ENCODE measurements around the gene GPATCH1. TPM values are rescaled to one million over a fixed set of nuclear protein-coding genes. Genes with fewer than 3 reads are reported as not detected.

Gene GPATCH1
- total RNA-seq, 1 donor from 2014 or later = 6.0 TPM

DNA sequence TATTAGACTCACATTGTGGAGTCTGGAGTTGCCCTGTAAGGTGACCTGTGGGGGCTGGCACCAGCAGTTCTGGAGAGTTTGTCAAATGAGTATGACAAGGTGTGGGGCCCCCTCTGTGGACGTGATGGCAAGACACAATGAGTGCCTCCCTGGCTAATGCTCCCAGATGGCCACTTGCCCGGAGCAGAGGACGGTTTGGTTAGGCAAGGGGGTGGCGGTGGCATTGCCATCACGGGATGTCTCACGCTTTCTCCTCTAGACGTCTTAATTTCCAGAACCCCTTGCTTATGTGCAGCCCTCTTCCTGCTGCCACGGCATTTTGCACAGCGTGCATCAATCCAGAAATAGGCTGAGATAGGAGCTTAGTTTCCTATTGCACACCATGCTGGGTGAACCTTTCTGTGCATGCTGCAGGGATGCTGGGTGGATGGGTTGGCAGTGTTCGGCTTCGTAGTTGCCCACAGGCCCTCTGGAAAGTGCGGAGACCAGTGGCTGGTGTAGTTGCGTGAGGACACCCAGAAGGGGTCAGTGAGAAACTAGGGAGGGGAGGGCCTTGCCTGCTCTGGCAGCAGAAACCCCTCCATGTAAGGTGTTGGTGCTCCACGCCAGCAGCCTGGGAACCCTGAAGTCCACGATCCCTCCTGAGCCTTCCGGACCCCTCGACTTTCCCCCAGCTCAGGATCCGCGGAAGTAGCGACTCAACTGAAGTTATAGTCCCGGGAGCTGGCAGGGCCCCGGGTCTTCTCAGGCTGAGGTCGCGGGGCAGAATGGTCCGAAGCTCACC, 95.1 kb downstream of the GPATCH1 start:
- ATAC-seq (ENCODE audit: poor library complexity) = peak; percentile 2
- intact Hi-C loops (cut with DNase I) = no loop called here
- no peak for DNase-seq

DNA sequence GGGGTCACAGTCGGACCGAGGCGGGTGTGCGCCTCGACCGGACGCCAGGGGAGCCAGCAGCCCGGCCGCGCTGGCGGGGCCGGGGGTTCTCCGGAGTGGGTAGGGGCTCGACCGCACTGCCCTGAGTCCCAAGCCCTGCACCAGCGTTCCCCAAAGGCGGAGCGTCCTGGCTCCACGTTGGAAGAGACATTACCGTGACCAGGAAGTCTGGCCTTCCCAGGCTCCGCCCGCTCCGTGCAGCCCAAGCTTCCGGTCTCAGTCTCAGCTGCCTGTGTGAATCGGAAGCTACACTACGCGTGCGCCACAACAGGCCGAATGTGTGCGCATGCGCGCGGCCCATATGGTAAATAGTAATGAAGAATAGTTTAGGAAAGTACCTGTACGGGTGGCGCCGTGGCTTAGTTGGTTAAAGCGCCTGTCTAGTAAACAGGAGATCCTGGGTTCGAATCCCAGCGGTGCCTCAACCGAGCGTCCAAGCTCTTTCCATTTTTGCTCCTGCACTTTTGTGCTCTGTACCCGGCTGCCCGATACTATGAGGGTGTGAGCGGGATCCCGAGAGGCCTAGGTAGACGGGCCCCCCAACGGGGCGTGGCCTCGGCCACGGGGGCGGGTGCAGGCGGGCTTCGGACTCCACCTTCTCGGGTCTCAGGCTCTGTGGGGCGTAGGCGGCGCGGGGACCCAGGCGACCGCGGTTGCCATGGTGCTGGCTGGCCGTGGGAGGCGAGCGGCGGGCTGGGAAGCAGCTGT, 95.9 kb downstream of the GPATCH1 start:
- DNase-seq (peak; percentile 98), ATAC-seq (ENCODE audit: poor library complexity) (peak; percentile 95)
- intact Hi-C loops (cut with DNase I) = no loop called here

DNA sequence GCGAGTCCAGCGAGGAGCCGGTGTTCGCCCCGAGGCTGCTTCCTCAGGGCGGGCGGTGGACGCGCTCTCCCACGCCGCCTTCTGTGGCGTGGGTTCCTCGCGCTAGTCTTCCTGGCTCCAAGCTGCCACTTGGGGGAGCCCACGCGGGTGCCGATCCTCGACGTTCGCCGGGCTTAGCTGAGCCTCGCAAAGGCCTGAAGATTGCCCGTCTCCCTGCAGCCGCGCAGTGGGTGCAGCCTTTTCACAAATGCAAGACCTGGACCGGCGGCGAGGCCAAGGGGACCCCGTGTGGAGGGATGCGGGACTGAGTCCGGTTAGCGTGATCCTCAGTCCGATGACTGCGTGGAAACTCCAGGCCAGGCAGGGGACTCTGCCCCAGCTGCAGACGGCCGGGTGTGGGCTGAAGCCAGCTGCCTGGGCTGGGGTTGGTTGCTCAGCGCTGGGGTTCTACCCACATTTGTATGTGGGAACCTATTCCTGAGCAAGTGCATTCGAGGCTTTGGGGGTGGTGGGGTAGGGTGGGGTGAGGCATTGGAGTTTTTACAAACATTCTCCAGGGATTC, 96.5 kb downstream of the GPATCH1 start:
- no peak for DNase-seq
- ATAC-seq (ENCODE audit: poor library complexity) = no peak
- intact Hi-C loops (cut with DNase I) = no loop called here

Other genes with a start within 250 kb of the GPATCH1 start
- not detected for gene SLC7A9, start 211.4 kb upstream of the GPATCH1 start, total RNA-seq
- 7.7 TPM for gene CEP89, start 109.2 kb upstream of the GPATCH1 start, total RNA-seq
- gene FAAP24, start 108.9 kb upstream of the GPATCH1 start, total RNA-seq = 0.75 TPM
- 1.8 TPM for gene RHPN2, start 16.3 kb upstream of the GPATCH1 start, total RNA-seq
- gene WDR88, start 50.9 kb downstream of the GPATCH1 start, total RNA-seq = 0.38 TPM
- 16.4 TPM for gene LRP3, start 113.1 kb downstream of the GPATCH1 start, total RNA-seq
- gene SLC7A10, start 144.7 kb downstream of the GPATCH1 start, total RNA-seq = 0.13 TPM
- 3.4 TPM for gene CEBPA, start 221.4 kb downstream of the GPATCH1 start, total RNA-seq

All from Right ventricle myocardium superior (tissue), 1 donor.